Measurements from ENCODE around the gene HTR3B. TPM values are rescaled to one million over a fixed set of nuclear protein-coding genes. Genes with fewer than 3 reads are reported as not detected.

HTR3B gene
- total and polyA plus RNA-seq, 2 donors (not counting 1 experiment from before 2014, with no cell fraction given), result not detected

GRCh38 chr11:113895367-113896155, 9.0 kb upstream of the HTR3B start:
- no peak overlapping the region for H3K27ac Mint-ChIP-seq
- 80% methylated on average over 4 of the region's 10 CpGs for WGBS (ENCODE audit: insufficient coverage)
- ChIA-PET CTCF (interaction anchor here (0.7 to 12.1 kb wide), 65 partner anchors 8 to 1307 kb away, joined by 3 to 472 read pairs (median 4); partner anchors contain the start of genes HTR3A, HTR3B, USP28 and ZBTB16), POLR2A (interaction anchor here (0.6 to 1.7 kb wide), 8 partner anchors 45 to 367 kb away, joined by 3 to 10 read pairs (median 5); no protein-coding TSS in a partner anchor)
- H3K4me3 Mint-ChIP-seq, result no peak overlapping the region
- Histone ChIP-seq H4K20me1 (ENCODE audit: control insufficient read depth, insufficient read depth, low read length, poor library complexity, severe bottlenecking) (no peaks in the 10 kb centered on the region), H3K4me3 (ENCODE audit: control extremely low read depth in 1 of 5, extremely low read depth in 1 of 5, insufficient read depth in 1 of 5, low read depth in 2 of 5, low read length in 4 of 5) (no peak overlapping the region), H3K36me3 (replicated peaks in 1 of 2; ENCODE audit: control extremely low read depth in 1 of 2, control insufficient read depth in 1 of 2, extremely low read depth in 1 of 2, insufficient read depth in 2 of 2, low read length in 1 of 2) (no peaks in the 10 kb centered on the region), H3K79me2 (ENCODE audit: control insufficient read depth, insufficient read depth, low read length) (no peaks in the 10 kb centered on the region), H3K9me3 (ENCODE audit: control extremely low read depth in 1 of 3, control insufficient read depth in 2 of 3, insufficient read depth in 1 of 3, low read length in 2 of 3) (peaks cover 0 to 4% (median 0%) of the 10 kb centered on the region in 3 donors), H3K27ac (ENCODE audit: low read length in 2 of 2) (no peak overlapping the region), H3K27me3 (replicated peaks in 1 of 4; ENCODE audit: control extremely low read depth in 1 of 4, control insufficient read depth in 3 of 4, insufficient read depth in 4 of 4, low read length in 3 of 4) (no peaks in the 10 kb centered on the region), H2AFZ (ENCODE audit: insufficient read depth, low read depth, low read length, poor library complexity, severe bottlenecking) (no peak overlapping the region), H3K4me1 (ENCODE audit: control insufficient read depth in 2 of 2, insufficient read depth in 2 of 2, low read length in 2 of 2) (peaks cover 5 to 14% of the 10 kb centered on the region in 2 donors), H3K4me2 (replicated peaks; ENCODE audit: low read depth, low read length, poor library complexity, severe bottlenecking) (no peak overlapping the region), H3K9ac (ENCODE audit: low read length) (no peak overlapping the region)
- intact Hi-C loops (cut with micrococcal nuclease), result loop anchor here (1.0 to 5.0 kb wide), 6 partner anchors 82 to 366 kb away; partner anchors contain the start of gene HTR3A
- H3K9me3 Mint-ChIP-seq (ENCODE audit: insufficient read depth), result no peaks in the 10 kb centered on the region
- no peak for DNase-seq
- H3K4me1 Mint-ChIP-seq, result peaks cover 16% of the 10 kb centered on the region
- no peaks in the 10 kb centered on the region for H3K27me3 Mint-ChIP-seq
- no peak for TF ChIP-seq EZH2 (IDR thresholded peaks at IDR 0.05; ENCODE audit: borderline replicate concordance, insufficient read depth, low read depth, low read length, poor library complexity, severe bottlenecking)
- TF ChIP-seq, protein P1, sequence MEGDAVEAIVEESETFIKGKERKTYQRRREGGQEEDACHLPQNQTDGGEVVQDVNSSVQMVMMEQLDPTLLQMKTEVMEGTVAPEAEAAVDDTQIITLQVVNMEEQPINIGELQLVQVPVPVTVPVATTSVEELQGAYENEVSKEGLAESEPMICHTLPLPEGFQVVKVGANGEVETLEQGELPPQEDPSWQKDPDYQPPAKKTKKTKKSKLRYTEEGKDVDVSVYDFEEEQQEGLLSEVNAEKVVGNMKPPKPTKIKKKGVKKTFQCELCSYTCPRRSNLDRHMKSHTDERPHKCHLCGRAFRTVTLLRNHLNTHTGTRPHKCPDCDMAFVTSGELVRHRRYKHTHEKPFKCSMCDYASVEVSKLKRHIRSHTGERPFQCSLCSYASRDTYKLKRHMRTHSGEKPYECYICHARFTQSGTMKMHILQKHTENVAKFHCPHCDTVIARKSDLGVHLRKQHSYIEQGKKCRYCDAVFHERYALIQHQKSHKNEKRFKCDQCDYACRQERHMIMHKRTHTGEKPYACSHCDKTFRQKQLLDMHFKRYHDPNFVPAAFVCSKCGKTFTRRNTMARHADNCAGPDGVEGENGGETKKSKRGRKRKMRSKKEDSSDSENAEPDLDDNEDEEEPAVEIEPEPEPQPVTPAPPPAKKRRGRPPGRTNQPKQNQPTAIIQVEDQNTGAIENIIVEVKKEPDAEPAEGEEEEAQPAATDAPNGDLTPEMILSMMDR (IDR thresholded peaks at IDR 0.05), result no peak
- ATAC-seq (ENCODE audit: low read depth), result no peak

All from B cell (primary cell).